Lung (tissue), 12 donors: ENCODE measurements around the gene DDX18. TPM values are rescaled to one million over a fixed set of nuclear protein-coding genes. Genes with fewer than 3 reads are reported as not detected.

Experiments used
- ATAC-seq: fragments of 200-7000 bp; cut with Tn5 transposase; one replicate; pipeline ENCODE4 v1.9.1; 2020; ENCODE audit warnings: moderate number of reproducible peaks; ENCODE audit not compliant: insufficient read depth, low FRiP score
- DNase-seq, 3 donors: peaks; one replicate each; pipeline ENCODE4 v3.0.0-alpha.2; 2013 to 2017
- H3K27ac ChIP-seq, 2 donors: one replicate each; pipeline ENCODE4 v1.5.1; 2013; ENCODE audit warnings: mild to moderate bottlenecking in 2 of 2, moderate library complexity in 2 of 2, control low read depth in 1 of 2, inconsistent platforms in 1 of 2, low read depth in 1 of 2, low read length in 1 of 2
- H3K27me3 ChIP-seq, 3 donors: one replicate each; pipeline ENCODE4 v1.5.1; 2013; ENCODE audit warnings: low read length in 2 of 3; ENCODE audit not compliant: control insufficient read depth in 3 of 3, insufficient read depth in 3 of 3
- H3K36me3 ChIP-seq, 4 donors: one replicate each; pipeline ENCODE4 v1.5.1; 2013; ENCODE audit warnings: low read length in 4 of 4, mild to moderate bottlenecking in 1 of 4, moderate library complexity in 1 of 4; ENCODE audit not compliant: control insufficient read depth in 4 of 4, insufficient read depth in 4 of 4
- H3K4me1 ChIP-seq, 5 donors: one replicate each; pipeline ENCODE4 v1.5.1; 2013; ENCODE audit warnings: low read length in 5 of 5, mild to moderate bottlenecking in 2 of 5, moderate library complexity in 1 of 5; ENCODE audit not compliant: control insufficient read depth in 5 of 5, insufficient read depth in 5 of 5
- H3K4me3 ChIP-seq: one replicate; pipeline ENCODE4 v1.5.1; 2013; ENCODE audit warnings: mild to moderate bottlenecking, control low read depth, moderate library complexity
- H3K9ac ChIP-seq, 2 donors: one replicate each; pipeline ENCODE4 v1.5.1; 2013; ENCODE audit warnings: low read length in 2 of 2, control low read depth in 1 of 2; ENCODE audit not compliant: insufficient read depth in 1 of 2
- H3K9me3 ChIP-seq, 4 donors: one replicate each; pipeline ENCODE4 v1.5.1; 2013; ENCODE audit warnings: low read length in 3 of 4, mild to moderate bottlenecking in 1 of 4, moderate library complexity in 1 of 4; ENCODE audit not compliant: control insufficient read depth in 4 of 4, insufficient read depth in 3 of 4
- WGBS, 2 donors: extraction: QIAGEN DNeasy Blood & Tissue Kit; methylation state at CpG; one replicate each; pipeline ENCODE4 v1.1.7; 2013; 5-methylcytosine and 5-hydroxymethylcytosine counted together
- polyA plus RNA-seq, 2 donors: library from polyadenylated mRNA; stranded (reverse); fragments of 200-250 nt; gene quantifications; one replicate each; pipeline ENCODE4 v1.2.1, GENCODE V29; 2013
- total RNA-seq, 2 donors: library from RNA; depleted of rRNA in 1 of 2; stranded (reverse); fragments of >200 nt in 1 of 2; gene quantifications; one replicate each; pipeline ENCODE4 v1.2.1, GENCODE V29; 2014 to 2021
- TF ChIP-seq, protein P1 (sequence below): IDR thresholded peaks from 2 replicates; pipeline ENCODE4 v1.5.1; 2012; ENCODE audit warnings: mild to moderate bottlenecking; ENCODE audit errors: control extremely low read depth, extremely low read depth
- donor health status: control.
- donor health status: control.
- donor health status: Bipolar disorder and iron deficiency.
- donor health status: healthy.
- donor health status: DM: yes; HTN: yes; CAD: no.

DDX18 gene
- total and polyA plus RNA-seq, 4 donors = 26.9 to 60.0 (median 39.7) TPM

DNA sequence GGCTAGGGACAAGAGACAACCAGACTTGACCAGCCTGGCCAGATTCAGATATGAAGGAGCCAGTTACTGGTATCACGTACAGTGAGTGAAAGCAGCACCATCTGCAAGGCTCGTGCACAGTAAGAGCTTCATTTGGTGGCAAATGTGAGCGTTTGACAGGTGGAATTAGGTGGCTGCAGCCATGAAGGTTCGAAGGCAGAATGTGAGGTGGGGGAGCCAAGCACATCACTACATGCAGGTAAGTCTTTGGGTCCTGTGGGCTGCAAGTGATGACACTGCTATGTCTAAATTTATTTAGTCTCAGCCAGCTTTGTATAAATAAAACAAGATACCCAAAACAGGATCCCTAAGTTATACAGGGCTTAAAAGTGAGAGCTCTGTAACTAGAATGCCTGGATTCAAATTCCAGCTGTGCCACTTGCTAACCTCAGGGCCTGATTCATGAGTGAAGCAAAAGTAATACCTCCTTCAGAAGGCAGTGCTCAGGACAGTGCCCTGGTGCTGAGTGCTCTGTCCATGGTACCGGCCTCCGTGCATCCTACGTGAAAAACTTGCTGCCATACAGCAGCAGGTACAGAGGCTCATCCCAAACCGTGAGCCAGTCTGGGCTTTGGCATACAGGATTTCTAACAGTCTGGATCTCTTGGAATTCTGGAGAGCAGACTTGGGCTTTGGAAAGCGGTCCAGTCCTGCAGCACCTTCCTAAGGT lies 18.6 kb downstream of the DDX18 start:
- H3K27me3 ChIP-seq = no peaks in the 10 kb centered on the region
- WGBS, 2 donors = 90 to 91% methylated on average over 9 of the region's 9 CpGs
- no peak overlapping the region for H3K4me3 ChIP-seq
- no peak for ATAC-seq
- peaks cover 12 to 22% (median 16%) of the 10 kb centered on the region in 4 donors for H3K36me3 ChIP-seq
- TF ChIP-seq, protein P1, sequence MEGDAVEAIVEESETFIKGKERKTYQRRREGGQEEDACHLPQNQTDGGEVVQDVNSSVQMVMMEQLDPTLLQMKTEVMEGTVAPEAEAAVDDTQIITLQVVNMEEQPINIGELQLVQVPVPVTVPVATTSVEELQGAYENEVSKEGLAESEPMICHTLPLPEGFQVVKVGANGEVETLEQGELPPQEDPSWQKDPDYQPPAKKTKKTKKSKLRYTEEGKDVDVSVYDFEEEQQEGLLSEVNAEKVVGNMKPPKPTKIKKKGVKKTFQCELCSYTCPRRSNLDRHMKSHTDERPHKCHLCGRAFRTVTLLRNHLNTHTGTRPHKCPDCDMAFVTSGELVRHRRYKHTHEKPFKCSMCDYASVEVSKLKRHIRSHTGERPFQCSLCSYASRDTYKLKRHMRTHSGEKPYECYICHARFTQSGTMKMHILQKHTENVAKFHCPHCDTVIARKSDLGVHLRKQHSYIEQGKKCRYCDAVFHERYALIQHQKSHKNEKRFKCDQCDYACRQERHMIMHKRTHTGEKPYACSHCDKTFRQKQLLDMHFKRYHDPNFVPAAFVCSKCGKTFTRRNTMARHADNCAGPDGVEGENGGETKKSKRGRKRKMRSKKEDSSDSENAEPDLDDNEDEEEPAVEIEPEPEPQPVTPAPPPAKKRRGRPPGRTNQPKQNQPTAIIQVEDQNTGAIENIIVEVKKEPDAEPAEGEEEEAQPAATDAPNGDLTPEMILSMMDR = no peak
- no peak overlapping the region for H3K27ac ChIP-seq
- peaks cover 0 to 5% (median 0%) of the 10 kb centered on the region in 5 donors for H3K4me1 ChIP-seq
- DNase-seq = peak; percentile 23 to 51 (median 25)
- peaks cover 0 to 4% (median 0%) of the 10 kb centered on the region in 4 donors for H3K9me3 ChIP-seq
- no peak overlapping the region for H3K9ac ChIP-seq

DNA sequence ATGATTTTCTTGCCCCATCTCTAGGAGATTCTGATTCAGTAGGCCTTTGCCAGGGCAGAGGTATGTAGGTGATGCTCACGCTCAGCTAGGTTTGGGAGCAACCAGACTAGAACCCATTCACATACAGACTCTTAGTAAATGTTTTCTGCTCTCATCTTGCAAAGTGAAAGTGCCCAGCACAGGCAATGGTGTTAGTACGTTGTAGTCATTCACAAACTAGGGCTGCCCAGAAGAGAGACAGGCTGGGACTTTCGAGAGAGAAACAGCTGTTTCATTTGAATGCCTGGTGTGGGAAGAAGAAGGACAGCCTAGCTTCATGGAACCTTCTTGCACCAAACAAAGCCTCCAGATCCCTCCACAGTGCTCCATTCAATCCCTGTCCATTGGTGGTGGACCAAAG lies 19.4 kb downstream of the DDX18 start:
- ATAC-seq = no peak
- Histone ChIP-seq H3K27me3 (no peaks in the 10 kb centered on the region), H3K4me3 (no peak overlapping the region), H3K9me3 (peaks cover 0 to 4% (median 0%) of the 10 kb centered on the region in 4 donors), H3K9ac (no peak overlapping the region), H3K27ac (no peak overlapping the region), H3K36me3 (peaks cover 4 to 17% (median 10%) of the 10 kb centered on the region in 4 donors), H3K4me1 (peaks cover 0 to 5% (median 0%) of the 10 kb centered on the region in 5 donors)
- TF ChIP-seq, protein P1 = no peak
- no peak for DNase-seq
- WGBS, 2 donors = 85 to 90% methylated on average over 3 of the region's 3 CpGs

DNA sequence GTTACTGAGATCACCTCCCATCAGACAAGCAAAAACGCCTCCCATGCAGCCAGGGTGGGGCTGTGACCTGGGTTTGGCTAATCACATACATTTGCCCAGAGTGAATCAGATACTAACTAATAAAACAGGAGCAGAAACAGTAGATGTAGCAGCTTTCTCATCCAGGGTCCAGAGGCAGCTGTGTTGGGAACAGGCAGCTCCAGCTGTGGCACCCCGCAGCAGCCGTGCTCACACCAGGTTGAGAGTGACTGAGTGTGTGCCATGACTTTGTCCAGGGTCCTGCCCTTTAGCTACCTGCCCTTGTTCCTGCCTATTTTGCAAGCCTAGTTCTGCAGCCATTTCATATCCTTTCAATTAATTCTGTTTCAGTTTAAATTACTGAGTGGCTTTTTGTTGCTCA lies 20.5 kb downstream of the DDX18 start:
- peaks cover 0 to 4% (median 0%) of the 10 kb centered on the region in 4 donors for H3K9me3 ChIP-seq
- H3K4me1 ChIP-seq = peaks cover 0 to 5% (median 0%) of the 10 kb centered on the region in 5 donors
- TF ChIP-seq, protein P1 = no peak
- DNase-seq (no peak), ATAC-seq (no peak)
- peaks cover 0 to 10% (median 4%) of the 10 kb centered on the region in 4 donors for H3K36me3 ChIP-seq
- H3K9ac ChIP-seq = no peak overlapping the region
- no peak overlapping the region for H3K27ac ChIP-seq
- 93 to 96% methylated on average over 3 of the region's 3 CpGs for WGBS, 2 donors
- no peaks in the 10 kb centered on the region for H3K27me3 ChIP-seq
- H3K4me3 ChIP-seq = no peak overlapping the region
